Suppressor macrophage treated with lipopolysaccharide for 1 hour (primary cell): Measurements from ENCODE around the gene NAE1.
"Not testable (repeated sequence)": the region's sequence is repeated elsewhere in the genome, so short reads cannot be mapped to it uniquely, and the experiment has no call there.

Experiments used
- DNase-seq, 3 donors: peaks; one replicate each; pipeline ENCODE4 v3.0.0-alpha.2; 2020 to 2022

The NAE1 gene

DNA sequence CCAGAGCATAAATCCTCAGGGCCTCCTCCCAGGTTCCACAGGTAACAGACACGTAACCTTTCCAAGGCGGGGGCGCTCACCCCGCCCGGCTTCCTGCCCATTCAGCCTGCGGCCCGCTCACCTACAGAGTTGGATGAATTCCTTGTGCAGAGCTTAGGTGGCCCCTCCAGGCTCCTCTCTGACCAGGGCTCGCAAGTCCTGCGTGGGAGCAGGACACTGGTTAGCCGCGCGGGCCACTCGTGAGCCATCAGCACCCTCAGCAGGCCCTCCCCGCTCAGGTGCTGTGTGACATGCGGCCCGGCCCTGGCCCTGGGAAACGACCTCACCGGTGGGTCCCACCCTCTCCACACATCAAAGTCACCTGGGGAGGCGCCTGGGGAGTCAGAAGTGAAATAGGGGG lies 29.9 kb downstream of the NAE1 start:
- DNase-seq = no peak

DNA sequence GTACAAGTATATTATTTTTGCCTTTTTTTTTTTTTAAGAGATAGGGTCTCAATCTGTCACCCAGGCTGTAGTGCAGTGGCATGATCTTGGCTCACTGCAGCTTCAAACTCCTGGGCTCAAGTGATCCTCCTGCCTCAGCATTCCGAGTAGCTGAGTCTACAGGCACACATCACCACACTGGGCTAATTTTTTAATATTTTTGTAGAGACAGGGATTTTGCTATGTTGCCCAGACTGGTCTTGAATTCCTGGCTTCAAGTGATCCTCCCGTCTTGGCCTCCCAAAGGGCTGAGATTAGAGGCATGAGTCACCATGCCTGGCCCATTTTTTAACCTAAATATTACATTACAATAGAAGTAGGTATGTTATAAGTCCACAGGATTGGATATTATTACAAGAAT lies 32.6 kb downstream of the NAE1 start:
- DNase-seq = no peak

DNA sequence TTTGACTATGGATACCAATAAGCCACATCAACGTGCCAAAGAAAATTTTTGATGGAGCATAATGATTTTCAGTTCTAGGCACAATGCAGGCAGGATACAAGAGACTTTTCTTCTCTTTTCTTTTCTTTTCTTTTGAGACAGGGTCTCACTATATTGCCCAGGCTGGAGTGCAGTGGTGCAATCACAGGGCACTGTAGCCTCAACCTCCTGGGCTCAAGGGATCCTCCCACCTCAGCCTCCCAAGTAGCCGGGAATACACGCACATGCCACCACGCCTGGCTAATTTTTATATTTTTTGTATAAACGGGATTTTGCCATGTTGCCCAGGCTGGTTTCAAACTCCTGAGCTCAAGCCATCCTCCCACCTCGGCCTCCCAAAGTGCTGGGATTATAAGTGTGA lies 36.8 kb downstream of the NAE1 start:
- not testable (repeated sequence) for DNase-seq

DNA sequence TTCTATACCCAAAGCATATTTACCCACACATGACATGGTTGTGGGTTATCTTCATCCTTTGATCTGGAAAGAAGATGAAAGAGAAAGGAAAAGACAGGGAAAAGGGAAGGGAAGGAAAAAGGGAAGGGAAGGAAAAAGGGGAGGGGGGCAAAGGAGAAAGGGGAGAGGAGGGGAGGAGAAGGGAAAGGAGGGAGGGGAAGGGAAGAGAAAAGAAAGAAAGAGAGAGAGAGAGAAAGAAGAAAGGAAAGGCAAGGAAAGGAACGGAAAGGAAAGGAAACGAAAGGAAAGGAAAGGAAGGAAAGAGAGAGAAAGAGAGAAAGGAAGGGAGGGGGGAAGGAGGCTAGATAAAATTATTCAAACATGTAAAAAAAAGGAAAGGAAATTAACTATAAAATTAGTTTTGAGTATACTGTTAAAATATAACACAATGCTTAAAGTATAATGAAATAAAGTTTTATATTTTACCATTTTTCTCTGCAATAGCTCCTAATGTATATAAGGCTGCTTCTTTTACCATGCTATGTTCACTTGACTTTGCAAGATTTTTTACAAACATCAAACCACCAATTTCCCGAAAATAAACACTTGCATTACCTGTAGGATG lies 40.5 kb downstream of the NAE1 start:
- no peak for DNase-seq

DNA sequence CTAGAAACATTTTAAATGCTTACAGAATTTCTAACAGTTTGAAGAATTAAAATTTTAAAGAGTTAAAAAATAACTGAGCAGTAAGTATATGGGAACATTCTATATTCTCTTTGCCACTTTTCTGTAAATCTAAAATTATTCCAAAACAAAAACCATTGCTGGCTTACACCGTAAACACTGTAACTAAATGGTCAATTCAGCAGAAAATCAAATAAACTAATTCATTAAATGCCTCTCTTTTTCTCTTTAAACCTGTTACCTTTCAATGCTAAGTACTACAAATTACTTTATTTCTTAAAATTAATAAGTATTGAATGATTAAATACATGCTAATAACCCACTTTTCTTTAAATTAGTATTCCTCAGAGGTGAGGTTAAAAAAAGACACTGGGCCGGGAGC lies 43.3 kb downstream of the NAE1 start:
- no peak for DNase-seq

DNA sequence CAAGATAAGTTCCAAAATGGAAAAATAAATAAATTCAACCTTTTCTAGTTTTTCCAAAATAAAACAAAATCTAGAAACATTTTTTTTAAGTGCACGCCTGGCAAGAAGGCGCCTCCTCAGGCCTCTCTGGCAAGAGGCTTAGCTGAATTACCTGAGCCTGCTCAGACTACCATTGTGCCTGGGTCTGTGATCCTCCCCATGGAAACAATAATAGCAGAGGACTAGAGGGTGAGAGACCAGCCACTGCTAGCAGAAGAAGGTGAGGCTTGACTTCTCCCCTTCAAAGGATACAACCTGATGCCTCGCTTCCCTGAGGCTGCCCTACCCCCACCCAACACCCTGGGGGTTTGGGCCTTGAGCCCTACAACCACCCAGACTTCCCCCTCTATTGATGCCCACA lies 44.2 kb downstream of the NAE1 start:
- DNase-seq = no peak

DNA sequence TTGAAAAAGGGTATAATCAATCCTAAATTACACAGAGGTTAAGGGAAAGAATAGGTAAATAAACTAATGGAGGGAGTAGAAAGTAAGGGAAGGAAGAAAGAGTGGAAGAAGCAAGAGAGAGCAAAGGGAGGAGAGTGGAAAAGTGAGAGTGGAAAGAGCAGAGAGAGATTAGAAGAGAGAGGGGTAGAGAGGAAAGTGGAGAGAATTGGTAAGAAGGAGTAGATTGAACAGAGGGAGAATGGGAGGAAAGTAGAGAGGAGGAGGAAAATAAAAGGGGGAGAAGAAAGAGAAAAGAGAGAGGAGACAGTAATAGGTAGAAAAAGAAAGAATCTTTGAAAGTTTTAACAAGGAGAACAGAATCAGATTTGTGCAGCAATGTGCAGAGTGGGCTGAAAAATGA lies 54.3 kb downstream of the NAE1 start:
- peak in 1 of 3 donors; percentile 6 for DNase-seq

DNA sequence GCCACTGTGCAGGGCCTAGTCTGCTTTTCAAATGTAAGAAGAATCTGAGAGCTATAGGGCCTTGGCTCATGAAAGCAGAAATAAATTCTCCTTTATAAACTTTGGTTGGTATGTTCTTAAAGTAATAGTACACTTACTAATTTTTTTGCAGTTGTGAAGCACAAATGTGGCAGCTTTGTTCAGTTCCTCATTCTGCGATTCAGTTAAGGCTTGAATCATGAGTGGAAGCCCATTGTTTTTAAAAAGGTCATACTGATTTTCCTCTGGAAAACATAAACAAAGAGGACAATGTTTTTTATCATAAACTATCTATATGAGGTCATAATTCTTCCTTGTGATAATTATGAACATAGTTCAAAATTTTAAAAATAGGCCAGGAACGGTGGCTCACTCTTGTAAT lies 55.8 kb downstream of the NAE1 start:
- peak in 2 of 3 donors; percentile 10 to 21 for DNase-seq

DNA sequence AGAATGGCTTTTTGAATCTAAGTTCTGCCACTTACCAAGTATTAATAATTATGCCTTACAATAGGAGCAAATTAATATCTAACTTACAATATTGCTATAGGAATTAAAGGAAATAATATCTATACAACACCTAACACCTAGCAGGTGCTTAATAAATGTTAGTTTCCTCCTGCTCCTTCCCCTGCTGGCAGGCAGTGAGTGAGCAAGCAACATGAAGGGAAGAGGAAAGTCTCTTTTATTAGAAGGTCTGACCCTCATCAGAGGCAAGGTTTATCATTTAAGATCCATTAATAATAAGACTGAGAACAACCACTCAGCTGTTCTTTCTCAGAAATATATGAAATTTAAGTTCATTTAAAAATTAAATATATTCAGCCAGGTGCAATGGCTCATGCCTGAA lies 72.7 kb downstream of the NAE1 start:
- DNase-seq = no peak

DNA sequence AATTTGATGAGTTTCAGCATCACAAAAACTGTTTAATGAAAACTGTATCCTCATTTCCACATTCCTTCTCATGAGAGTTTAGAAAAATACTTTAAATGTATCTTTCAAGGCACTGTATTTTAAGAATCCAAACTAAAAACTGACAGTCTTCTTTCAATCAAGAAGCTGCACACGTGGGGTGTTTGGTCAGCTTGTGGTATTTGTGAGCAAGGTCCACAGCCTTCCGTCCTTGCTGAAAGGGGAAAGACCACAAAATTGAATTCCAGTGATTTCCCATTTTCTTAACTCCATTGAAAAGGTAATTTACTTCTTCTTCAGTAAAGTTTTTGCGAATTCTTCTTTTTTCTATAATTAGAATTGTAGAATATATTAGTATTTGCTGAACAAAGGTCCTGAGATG lies 76.0 kb downstream of the NAE1 start:
- no peak for DNase-seq

DNA sequence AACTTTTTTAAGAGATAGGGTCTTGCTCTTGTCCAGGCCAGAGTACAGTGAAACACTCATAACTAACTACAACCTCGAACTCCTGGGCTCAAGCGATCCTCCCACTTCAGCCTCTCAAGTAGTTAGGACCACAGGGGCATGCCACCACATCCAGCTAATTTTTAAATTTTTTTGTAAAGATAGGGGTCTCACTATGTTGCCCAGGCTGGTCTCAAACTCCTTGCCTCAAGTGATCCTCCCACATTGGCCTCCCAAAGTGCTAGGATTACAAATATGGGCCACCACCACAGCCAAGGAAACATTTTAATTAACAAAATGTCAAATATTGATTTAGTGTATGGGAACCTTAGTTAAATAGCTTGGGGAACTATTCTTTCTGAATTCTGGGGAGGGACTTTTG lies 76.6 kb downstream of the NAE1 start:
- DNase-seq = no peak

DNA sequence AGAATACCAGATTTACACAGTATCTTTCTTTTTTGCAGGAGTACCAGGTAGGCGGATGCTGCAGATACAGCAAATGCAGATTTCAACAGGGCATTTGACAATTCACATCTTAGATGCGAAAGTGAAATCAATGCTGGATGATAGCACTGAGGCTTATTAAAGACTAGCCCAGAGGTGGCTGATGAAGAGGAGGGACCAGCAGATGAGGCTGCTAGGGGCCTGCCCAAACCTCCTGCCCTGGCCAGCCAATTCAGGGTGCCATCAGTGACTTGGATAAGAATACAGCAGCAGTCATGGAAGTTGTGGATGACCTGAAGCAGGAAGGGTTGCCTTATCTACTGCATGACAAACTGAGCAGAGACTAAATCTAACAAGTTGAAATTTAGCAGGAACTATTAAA lies 77.8 kb downstream of the NAE1 start:
- DNase-seq = no peak
